Smooth muscle cell (in vitro differentiated cells): ENCODE measurements around the gene ZEB2. TPM values are rescaled to one million over a fixed set of nuclear protein-coding genes. Genes with fewer than 3 reads are reported as not detected.
A peak's percentile ranks its signal among the peaks of the same experiment; 100 is the strongest.

ENCODE experiments used
- DNase-seq: peaks from one replicate; lab custom pipeline; 2025; ENCODE audit not compliant: unreplicated experiment; lab: John Stamatoyannopoulos, UW
- H2AFZ ChIP-seq: fragments of 200-600 bp; sonication (generic); 2 replicates; pipeline ENCODE4 v1.6.0; 2016; ENCODE audit warnings: antibody characterized with exemption, low read depth, mild to moderate bottlenecking
- H3F3A ChIP-seq: fragments of 200-600 bp; sonication (generic); 2 replicates; pipeline ENCODE4 v1.6.0; 2017; ENCODE audit warnings: antibody characterized with exemption, low read depth
- H3K27ac ChIP-seq: fragments of 200-600 bp; sonication (generic); 2 replicates; pipeline ENCODE4 v1.5.1; 2016; ENCODE audit warnings: low read depth, mild to moderate bottlenecking
- H3K27me3 ChIP-seq: fragments of 200-600 bp; sonication (generic); 2 replicates; pipeline ENCODE4 v1.6.1; 2016; ENCODE audit warnings: low read depth, mild to moderate bottlenecking
- H3K36me3 ChIP-seq: fragments of 200-600 bp; sonication (generic); 2 replicates; pipeline ENCODE4 v1.5.1; 2016; ENCODE audit warnings: low read depth
- H3K4me1 ChIP-seq: fragments of 200-600 bp; sonication (generic); 2 replicates; pipeline ENCODE4 v1.5.1; 2016; ENCODE audit warnings: low read depth
- H3K4me2 ChIP-seq: fragments of 200-600 bp; sonication (generic); 2 replicates; pipeline ENCODE4 v1.6.0; 2016; ENCODE audit warnings: mild to moderate bottlenecking
- H3K4me3 ChIP-seq: fragments of 200-600 bp; sonication (generic); 2 replicates; pipeline ENCODE4 v1.5.1; 2016; ENCODE audit warnings: mild to moderate bottlenecking
- H3K79me2 ChIP-seq: fragments of 200-600 bp; sonication (generic); 2 replicates; pipeline ENCODE4 v1.6.0; 2016; ENCODE audit warnings: low read depth, mild to moderate bottlenecking
- H3K9ac ChIP-seq: fragments of 200-600 bp; sonication (generic); 2 replicates; pipeline ENCODE4 v1.6.0; 2016; ENCODE audit warnings: low read depth
- H3K9me3 ChIP-seq: fragments of 200-600 bp; sonication (generic); replicated peaks from 2 replicates; pipeline ENCODE4 v1.5.1; 2016; ENCODE audit warnings: low read depth
- H4K20me1 ChIP-seq: fragments of 200-600 bp; sonication (generic); 2 replicates; pipeline ENCODE4 v1.6.0; 2016; ENCODE audit warnings: low read depth
- WGBS: methylation state at CpG from one replicate; pipeline ENCODE4 v1.1.7; 2016; ENCODE audit warnings: low lambda C conversion rate; 5-methylcytosine and 5-hydroxymethylcytosine counted together
- polyA plus RNA-seq: library from polyadenylated mRNA; unstranded; fragments of >200 nt; fragmentation: Nextera tagmentation; extraction: Ambion mirVana; gene quantifications from 2 replicates; pipeline ENCODE4 v1.2.1, GENCODE V29; 2016
- total RNA-seq: library from RNA; depleted of rRNA; stranded (reverse); fragments of >200 nt; gene quantifications from 2 replicates; pipeline ENCODE4 v1.2.3, GENCODE V29; 2014
- TF ChIP-seq, protein P1 (sequence below): fragments of 200-600 bp; sonication (generic); IDR thresholded peaks from 2 replicates; pipeline ENCODE4 v1.5.1; 2017; ENCODE audit warnings: borderline replicate concordance, mild to moderate bottlenecking, antibody characterized with exemption; ENCODE audit not compliant: insufficient read depth, poor library complexity, severe bottlenecking

Gene ZEB2
- total and polyA plus RNA-seq, 2 experiments from 2014 or later: 67.5 to 148 TPM

DNA sequence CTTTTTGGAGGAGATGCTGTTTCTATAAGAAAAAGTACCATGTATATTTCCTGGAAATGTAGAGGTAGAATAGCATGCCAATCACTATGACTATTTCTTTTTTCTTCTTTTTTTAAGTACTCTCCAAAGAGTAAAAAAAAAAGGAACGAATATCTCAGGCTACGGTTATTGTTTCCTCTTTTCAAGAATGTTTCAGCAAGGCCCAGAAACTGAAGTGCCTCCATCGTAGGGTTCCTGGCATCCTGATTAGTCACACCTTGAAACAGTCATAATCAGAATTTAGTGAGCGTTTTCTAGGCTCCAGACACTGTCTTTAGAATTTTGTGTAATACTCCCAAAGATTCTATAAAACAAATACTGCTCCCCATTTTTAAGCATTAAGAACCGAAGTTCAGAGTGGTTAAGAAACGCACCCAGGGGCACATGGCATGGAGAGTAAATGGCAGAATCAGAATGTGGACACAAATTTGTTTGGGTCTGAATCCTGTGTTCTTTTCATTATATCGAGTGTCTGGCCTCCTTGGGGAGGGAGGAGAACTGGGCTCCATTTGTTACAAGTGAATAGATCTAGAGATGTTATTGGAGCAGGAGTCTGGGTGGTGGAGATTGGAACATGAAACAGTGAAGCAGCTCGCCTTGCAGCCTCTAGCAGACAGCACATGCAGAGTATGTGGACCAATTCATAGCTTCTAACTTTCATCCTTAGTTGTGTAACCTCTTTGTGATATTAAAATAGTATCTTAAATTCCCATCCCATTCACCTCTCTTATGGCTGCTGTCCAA, 26.7 kb downstream of the ZEB2 start:
- WGBS: 85% methylated on average over 8 of the region's 8 CpGs
- no peak overlapping the region for H3K9ac ChIP-seq
- no peak overlapping the region for H2AFZ ChIP-seq
- peaks cover 94% of the 10 kb centered on the region for H4K20me1 ChIP-seq
- no peaks in the 10 kb centered on the region for H3K9me3 ChIP-seq
- DNase-seq: no peak
- peaks cover 17% of the 10 kb centered on the region for H3K4me1 ChIP-seq
- H3K4me2 ChIP-seq: no peak overlapping the region
- H3F3A ChIP-seq: peaks cover 23% of the 10 kb centered on the region
- no peak overlapping the region for H3K4me3 ChIP-seq
- peaks cover 96% of the 10 kb centered on the region for H3K79me2 ChIP-seq
- TF ChIP-seq, protein P1, sequence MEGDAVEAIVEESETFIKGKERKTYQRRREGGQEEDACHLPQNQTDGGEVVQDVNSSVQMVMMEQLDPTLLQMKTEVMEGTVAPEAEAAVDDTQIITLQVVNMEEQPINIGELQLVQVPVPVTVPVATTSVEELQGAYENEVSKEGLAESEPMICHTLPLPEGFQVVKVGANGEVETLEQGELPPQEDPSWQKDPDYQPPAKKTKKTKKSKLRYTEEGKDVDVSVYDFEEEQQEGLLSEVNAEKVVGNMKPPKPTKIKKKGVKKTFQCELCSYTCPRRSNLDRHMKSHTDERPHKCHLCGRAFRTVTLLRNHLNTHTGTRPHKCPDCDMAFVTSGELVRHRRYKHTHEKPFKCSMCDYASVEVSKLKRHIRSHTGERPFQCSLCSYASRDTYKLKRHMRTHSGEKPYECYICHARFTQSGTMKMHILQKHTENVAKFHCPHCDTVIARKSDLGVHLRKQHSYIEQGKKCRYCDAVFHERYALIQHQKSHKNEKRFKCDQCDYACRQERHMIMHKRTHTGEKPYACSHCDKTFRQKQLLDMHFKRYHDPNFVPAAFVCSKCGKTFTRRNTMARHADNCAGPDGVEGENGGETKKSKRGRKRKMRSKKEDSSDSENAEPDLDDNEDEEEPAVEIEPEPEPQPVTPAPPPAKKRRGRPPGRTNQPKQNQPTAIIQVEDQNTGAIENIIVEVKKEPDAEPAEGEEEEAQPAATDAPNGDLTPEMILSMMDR: no peak
- no peaks in the 10 kb centered on the region for H3K36me3 ChIP-seq
- H3K27ac ChIP-seq: peak overlapping the region; percentile 39
- no peaks in the 10 kb centered on the region for H3K27me3 ChIP-seq

DNA sequence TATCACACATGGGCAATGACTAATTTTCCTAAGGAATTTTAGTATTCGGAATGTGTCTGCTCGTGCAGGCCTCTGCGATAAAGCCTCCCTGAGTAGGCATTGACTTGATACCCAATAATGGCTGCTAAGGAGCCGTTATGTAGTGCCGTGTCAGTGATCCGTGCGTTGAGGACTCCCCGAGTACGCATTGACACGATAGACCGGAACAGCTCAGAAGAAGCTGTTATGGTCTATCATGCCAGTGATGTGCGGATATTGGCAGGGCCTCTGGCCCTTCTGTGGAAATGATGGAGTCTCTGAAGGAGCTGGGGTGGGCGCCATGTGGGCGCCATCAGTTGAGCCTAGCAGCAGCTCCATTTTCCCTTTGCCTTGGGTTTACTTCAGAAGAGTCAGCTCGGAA, 29.1 kb downstream of the ZEB2 start:
- H3K36me3 ChIP-seq: no peaks in the 10 kb centered on the region
- H3K9me3 ChIP-seq: no peaks in the 10 kb centered on the region
- no peak overlapping the region for H3K4me2 ChIP-seq
- WGBS: 90% methylated on average over 15 of the region's 15 CpGs
- H2AFZ ChIP-seq: no peak overlapping the region
- no peak overlapping the region for H3K9ac ChIP-seq
- H3K27ac ChIP-seq: peak overlapping the region; percentile 60
- no peak for DNase-seq
- no peak overlapping the region for H3K4me3 ChIP-seq
- TF ChIP-seq, protein P1: no peak
- peaks cover 9% of the 10 kb centered on the region for H3K4me1 ChIP-seq
- H3K27me3 ChIP-seq: no peaks in the 10 kb centered on the region
- H3F3A ChIP-seq: peaks cover 13% of the 10 kb centered on the region
- peaks cover 99% of the 10 kb centered on the region for H3K79me2 ChIP-seq
- H4K20me1 ChIP-seq: peaks cover 95% of the 10 kb centered on the region

DNA sequence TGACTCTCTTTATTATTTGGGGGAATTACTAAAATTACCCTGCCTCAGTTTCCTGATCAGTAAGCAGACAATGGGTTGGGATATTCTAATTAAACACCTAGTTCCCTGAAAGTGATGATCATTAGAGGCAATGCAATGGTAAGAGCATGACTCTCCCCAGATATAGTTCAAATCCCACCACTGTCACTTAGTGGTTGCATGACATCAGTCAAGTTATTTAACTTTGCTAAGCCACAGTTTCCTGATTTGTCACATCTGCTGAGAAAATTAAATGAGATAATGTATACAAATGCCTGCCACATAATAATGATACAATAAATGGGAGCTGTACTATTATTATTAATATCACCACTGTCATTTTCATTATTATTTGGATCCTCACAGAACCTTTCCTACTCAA, 29.9 kb downstream of the ZEB2 start:
- H3K36me3 ChIP-seq: no peaks in the 10 kb centered on the region
- no peak overlapping the region for H3K4me3 ChIP-seq

More for the DNA sequence above, 29.9 kb downstream of the ZEB2 start:
- Histone ChIP-seq H3K27me3 (no peaks in the 10 kb centered on the region), H3K4me1 (peaks cover 7% of the 10 kb centered on the region), H3K9me3 (no peaks in the 10 kb centered on the region), H3K9ac (no peak overlapping the region), H3K4me2 (peak overlapping the region; percentile 39), H4K20me1 (peaks cover 94% of the 10 kb centered on the region), H3K27ac (peak overlapping the region; percentile 60), H2AFZ (no peak overlapping the region), H3K79me2 (peaks cover 99% of the 10 kb centered on the region), H3F3A (peaks cover 13% of the 10 kb centered on the region)
- TF ChIP-seq, protein P1: no peak
- DNase-seq: no peak
